OCI-LY7 (cell line): ENCODE data around the gene HLA-DQB1. TPM values are rescaled to one million over a fixed set of nuclear protein-coding genes. Genes with fewer than 3 reads are reported as not detected.
"Not testable (repeated sequence)": the region's sequence is repeated elsewhere in the genome, so short reads cannot be mapped to it uniquely, and the experiment has no call there.

ENCODE experiments used
- BruUV-seq: library from RNA; stranded (reverse); fragments of 400-500 nt; replicated peaks from 2 replicates; lab custom pipeline; 2021; lab: Mats Ljungman, UMichigan
- CTCF ChIA-PET: fragments of 300-600 bp; sonication (Branson Sonifier 250); formaldehyde crosslinking; loops from one replicate; lab custom pipeline; 2022; ENCODE audit warnings: antibody characterized with exemption; ENCODE audit not compliant: unreplicated experiment; lab: Charles Lee
- POLR2A ChIA-PET: fragments of 300-600 bp; sonication (Branson Sonifier 250); formaldehyde crosslinking; loops from one replicate; lab custom pipeline; 2022; ENCODE audit warnings: antibody characterized with exemption; lab: Charles Lee
- DNase-seq: peaks from one replicate; pipeline ENCODE4 v3.0.0-alpha.2; 2015; ENCODE audit warnings: low spot score
- H2AFZ ChIP-seq: fragments of 200-600 bp; sonication (generic), shearing (Covaris generic); 2 replicates; pipeline ENCODE4 v1.6.1; 2014; ENCODE audit warnings: mild to moderate bottlenecking, antibody characterized with exemption, low read length, moderate library complexity
- H3K27ac ChIP-seq: fragments of 200-600 bp; sonication (generic); 2 replicates; pipeline ENCODE4 v1.5.1; 2014; ENCODE audit warnings: mixed run types, low read depth, mild to moderate bottlenecking, moderate library complexity, low read length, inconsistent platforms; ENCODE audit not compliant: poor library complexity, severe bottlenecking
- H3K36me3 ChIP-seq: fragments of 200-600 bp; sonication (generic); 2 replicates; pipeline ENCODE4 v1.6.1; 2014; ENCODE audit warnings: mild to moderate bottlenecking, antibody characterized with exemption, low read length, moderate library complexity, mixed read lengths; ENCODE audit not compliant: insufficient read depth
- H3K4me1 ChIP-seq: fragments of 200-600 bp; sonication (generic); 2 replicates; pipeline ENCODE4 v1.5.1; 2014; ENCODE audit warnings: mild to moderate bottlenecking, low read length; ENCODE audit not compliant: insufficient read depth, poor library complexity, severe bottlenecking
- H3K4me2 ChIP-seq: fragments of 200-600 bp; sonication (generic); 2 replicates; pipeline ENCODE4 v1.6.1; 2014; ENCODE audit warnings: mild to moderate bottlenecking, low read length
- H3K4me3 ChIP-seq: fragments of 200-600 bp; sonication (generic); 2 replicates; pipeline ENCODE4 v1.5.1; 2014; ENCODE audit warnings: mild to moderate bottlenecking, low read depth, low read length; ENCODE audit not compliant: poor library complexity, severe bottlenecking
- H3K79me2 ChIP-seq: fragments of 200-600 bp; sonication (generic); 2 replicates; pipeline ENCODE4 v1.6.1; 2016; ENCODE audit warnings: low read depth, mild to moderate bottlenecking, low read length, moderate library complexity, mixed read lengths; ENCODE audit not compliant: insufficient read depth
- H3K9me2 ChIP-seq: fragments of 200-600 bp; sonication (generic); 2 replicates; pipeline ENCODE4 v1.6.1; 2016; ENCODE audit warnings: mild to moderate bottlenecking, low read length, mixed read lengths; ENCODE audit not compliant: insufficient read depth
- H3K9me3 ChIP-seq: fragments of 200-600 bp; sonication (generic); 2 replicates; pipeline ENCODE4 v1.6.1; 2014; ENCODE audit warnings: mild to moderate bottlenecking, mixed run types, low read length, mixed read lengths
- H4K20me1 ChIP-seq: fragments of 200-600 bp; sonication (generic); 2 replicates; pipeline ENCODE4 v1.6.1; 2014; ENCODE audit warnings: mild to moderate bottlenecking, antibody characterized with exemption, low read length, moderate library complexity, mixed read lengths; ENCODE audit not compliant: insufficient read depth
- EZH2phosphoT487 ChIP-seq: fragments of 200-600 bp; sonication (generic); IDR thresholded peaks from 2 replicates; pipeline ENCODE4 v1.6.1; 2018; ENCODE audit warnings: low read depth, borderline replicate concordance, mild to moderate bottlenecking, mixed run types, antibody characterized with exemption, low read length, moderate library complexity, mixed read lengths
- intact Hi-C: fragments of 100-400 bp; cut with micrococcal nuclease; formaldehyde crosslinking; loops from one replicate; pipeline ENCODE4 v1.10.0; 2022; ENCODE audit not compliant: unreplicated experiment
- total RNA-seq, 2 experiments: library from RNA; depleted of rRNA in 1 of 2; stranded (reverse); fragments of >200 nt in 1 of 2; shearing (Covaris generic) in 1 of 2; gene quantifications; 2 replicates each; pipeline ENCODE4 v1.2.3, GENCODE V29; 2014 to 2022
- TF ChIP-seq, protein P1 (sequence below): fragments of 200-600 bp; sonication (generic); conservative IDR thresholded peaks from 2 replicates; pipeline ENCODE4 v1.5.1; 2014; ENCODE audit warnings: mild to moderate bottlenecking, antibody characterized with exemption, low read length, moderate library complexity, mixed read lengths

The HLA-DQB1 gene
- total RNA-seq, 2 experiments from 2014 or later: 10.5 to 20.9 TPM

DNA sequence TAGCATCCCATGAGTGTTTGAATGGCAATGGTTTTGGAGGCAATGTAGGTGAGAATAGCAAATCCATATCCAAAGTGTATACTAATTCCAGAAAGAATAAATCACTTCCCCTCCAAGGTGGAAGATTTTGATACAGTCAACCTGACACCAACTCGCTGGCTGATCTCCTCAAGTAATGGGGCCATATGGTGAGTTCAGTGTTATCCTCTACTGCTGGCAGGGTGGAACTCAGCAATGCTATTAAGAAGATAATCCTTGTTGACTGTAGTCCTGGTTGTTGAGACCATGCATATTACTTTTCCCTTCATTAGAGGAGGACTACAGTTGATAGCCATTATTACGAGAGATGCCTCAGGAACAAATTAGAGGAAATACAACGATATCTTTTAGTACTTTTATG, 17.8 kb upstream of the HLA-DQB1 start:
- H3K9me2 ChIP-seq: no peaks in the 10 kb centered on the region
- no peaks in the 10 kb centered on the region for H3K9me3 ChIP-seq
- ChIA-PET POLR2A (no interaction called here), CTCF (no interaction called here)
- no peaks in the 10 kb centered on the region for H4K20me1 ChIP-seq
- intact Hi-C loops: no loop called here
- BruUV-seq: no TSS peak
- no peak for TF ChIP-seq EZH2phosphoT487
- TF ChIP-seq, protein P1, sequence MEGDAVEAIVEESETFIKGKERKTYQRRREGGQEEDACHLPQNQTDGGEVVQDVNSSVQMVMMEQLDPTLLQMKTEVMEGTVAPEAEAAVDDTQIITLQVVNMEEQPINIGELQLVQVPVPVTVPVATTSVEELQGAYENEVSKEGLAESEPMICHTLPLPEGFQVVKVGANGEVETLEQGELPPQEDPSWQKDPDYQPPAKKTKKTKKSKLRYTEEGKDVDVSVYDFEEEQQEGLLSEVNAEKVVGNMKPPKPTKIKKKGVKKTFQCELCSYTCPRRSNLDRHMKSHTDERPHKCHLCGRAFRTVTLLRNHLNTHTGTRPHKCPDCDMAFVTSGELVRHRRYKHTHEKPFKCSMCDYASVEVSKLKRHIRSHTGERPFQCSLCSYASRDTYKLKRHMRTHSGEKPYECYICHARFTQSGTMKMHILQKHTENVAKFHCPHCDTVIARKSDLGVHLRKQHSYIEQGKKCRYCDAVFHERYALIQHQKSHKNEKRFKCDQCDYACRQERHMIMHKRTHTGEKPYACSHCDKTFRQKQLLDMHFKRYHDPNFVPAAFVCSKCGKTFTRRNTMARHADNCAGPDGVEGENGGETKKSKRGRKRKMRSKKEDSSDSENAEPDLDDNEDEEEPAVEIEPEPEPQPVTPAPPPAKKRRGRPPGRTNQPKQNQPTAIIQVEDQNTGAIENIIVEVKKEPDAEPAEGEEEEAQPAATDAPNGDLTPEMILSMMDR: no peak
- no peaks in the 10 kb centered on the region for H3K79me2 ChIP-seq
- no peak overlapping the region for H3K4me2 ChIP-seq
- H3K4me3 ChIP-seq: no peak overlapping the region
- H2AFZ ChIP-seq: no peak overlapping the region
- no peak for DNase-seq
- no peaks in the 10 kb centered on the region for H3K36me3 ChIP-seq
- no peak overlapping the region for H3K27ac ChIP-seq
- H3K4me1 ChIP-seq: peaks cover 36% of the 10 kb centered on the region

DNA sequence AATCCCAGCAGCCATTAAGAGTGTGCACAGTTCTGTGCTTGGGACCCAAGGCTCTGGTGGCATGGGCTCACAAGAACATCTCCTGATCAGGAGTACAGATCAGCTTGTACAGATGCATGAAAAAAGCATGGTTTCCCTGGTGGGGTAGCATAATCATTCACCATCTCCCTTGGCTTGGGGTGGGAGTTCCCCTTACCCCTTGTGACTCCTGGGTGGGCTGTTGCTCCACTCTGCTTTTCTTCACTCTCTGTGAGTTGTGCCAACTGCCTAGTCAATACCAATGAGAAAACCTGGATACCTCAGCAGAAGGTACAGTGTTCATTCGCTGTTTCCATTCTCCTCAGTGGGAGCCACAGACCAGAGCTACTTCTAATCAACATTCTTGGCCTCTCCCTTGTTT, 13.6 kb upstream of the HLA-DQB1 start:
- Histone ChIP-seq H3K36me3 (no peaks in the 10 kb centered on the region), H3K79me2 (no peaks in the 10 kb centered on the region), H3K9me2 (no peaks in the 10 kb centered on the region), H3K4me1 (peaks cover 16% of the 10 kb centered on the region), H3K9me3 (no peaks in the 10 kb centered on the region), H3K27ac (no peak overlapping the region), H2AFZ (no peak overlapping the region), H3K4me2 (no peak overlapping the region), H3K4me3 (no peak overlapping the region), H4K20me1 (no peaks in the 10 kb centered on the region)
- no peak for DNase-seq
- POLR2A ChIA-PET: interaction anchor here (0.5 to 0.6 kb wide), 2 partner anchors 67 to 102 kb away, joined by 3 read pairs; no protein-coding TSS in a partner anchor
- BruUV-seq: no TSS peak
- CTCF ChIA-PET: no interaction called here
- intact Hi-C loops: no loop called here
- TF ChIP-seq, protein P1: no peak
- no peak for TF ChIP-seq EZH2phosphoT487

DNA sequence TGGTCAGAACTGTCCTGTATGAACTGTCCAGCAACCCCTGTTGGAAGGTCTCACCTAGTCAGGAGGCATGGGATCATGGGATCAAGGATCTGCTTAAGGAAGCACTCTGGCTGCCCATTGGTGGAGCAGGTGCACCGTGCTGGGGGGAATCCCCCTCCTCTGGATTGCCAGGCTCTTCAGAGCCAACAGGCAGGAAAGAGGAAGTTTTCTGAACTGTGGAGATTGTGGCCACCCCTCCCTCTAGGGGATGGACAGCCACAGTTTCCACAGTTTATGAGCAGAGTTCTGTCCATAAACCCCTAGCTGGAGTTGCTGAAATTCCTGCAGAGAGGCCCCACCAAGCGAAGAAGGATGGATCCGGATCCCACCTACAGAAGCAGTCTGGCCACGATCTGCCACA, 13.0 kb upstream of the HLA-DQB1 start:
- CTCF ChIA-PET: no interaction called here
- no TSS peak for BruUV-seq
- Histone ChIP-seq H3K4me2 (no peak overlapping the region), H3K36me3 (no peaks in the 10 kb centered on the region), H3K9me2 (no peaks in the 10 kb centered on the region), H3K4me3 (no peak overlapping the region), H3K9me3 (no peaks in the 10 kb centered on the region), H4K20me1 (no peaks in the 10 kb centered on the region), H3K4me1 (peaks cover 15% of the 10 kb centered on the region), H3K79me2 (no peaks in the 10 kb centered on the region), H3K27ac (no peak overlapping the region), H2AFZ (no peak overlapping the region)
- intact Hi-C loops: no loop called here
- POLR2A ChIA-PET: no interaction called here
- DNase-seq: no peak
- TF ChIP-seq, protein P1: no peak
- no peak for TF ChIP-seq EZH2phosphoT487

DNA sequence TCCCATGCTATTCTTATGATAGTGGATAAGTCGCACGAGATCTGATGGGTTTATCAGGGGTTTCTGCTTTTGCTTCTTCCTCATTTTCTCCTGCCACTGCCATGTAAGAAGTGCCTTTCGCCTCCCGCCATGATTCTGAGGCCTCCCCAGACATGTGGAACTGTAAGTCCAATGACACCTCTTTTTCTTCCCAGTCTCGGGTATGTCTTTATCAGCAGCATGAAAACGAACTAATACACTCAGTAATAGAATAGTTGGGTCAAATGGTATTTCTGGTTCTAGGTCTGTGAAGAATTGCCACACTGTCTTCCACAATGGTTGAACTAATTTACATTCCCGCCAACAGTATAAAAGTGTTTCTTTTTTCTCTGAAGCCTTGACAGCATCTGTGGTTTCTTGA, 7.7 kb upstream of the HLA-DQB1 start:
- H3K36me3 ChIP-seq, H3K4me3 ChIP-seq, H3K4me1 ChIP-seq, H3K9me2 ChIP-seq, H2AFZ ChIP-seq, H3K27ac ChIP-seq, H4K20me1 ChIP-seq, CTCF ChIA-PET, H3K79me2 ChIP-seq, H3K9me3 ChIP-seq, DNase-seq, H3K4me2 ChIP-seq, POLR2A ChIA-PET, intact Hi-C loops, BruUV-seq: not testable (repeated sequence)
